AG09309 (cell line): ENCODE measurements around the gene MICAL2.

Source experiments
- DNase-seq: peaks from one replicate; pipeline ENCODE4 v3.0.0-alpha.2; 2010; ENCODE audit warnings: low read depth
- H3K4me3 ChIP-seq: 2 replicates; pipeline ENCODE4 v1.5.1; 2011; ENCODE audit warnings: mild to moderate bottlenecking, low read depth, low read length, moderate library complexity; ENCODE audit not compliant: control insufficient read depth
- TF ChIP-seq, protein P1 (sequence below): IDR thresholded peaks from 2 replicates; pipeline ENCODE4 v1.5.1; 2011; ENCODE audit warnings: mild to moderate bottlenecking, low read depth, low read length, inconsistent platforms; ENCODE audit not compliant: insufficient read depth, control insufficient read depth; ENCODE audit errors: missing control alignments

MICAL2 gene

DNA sequence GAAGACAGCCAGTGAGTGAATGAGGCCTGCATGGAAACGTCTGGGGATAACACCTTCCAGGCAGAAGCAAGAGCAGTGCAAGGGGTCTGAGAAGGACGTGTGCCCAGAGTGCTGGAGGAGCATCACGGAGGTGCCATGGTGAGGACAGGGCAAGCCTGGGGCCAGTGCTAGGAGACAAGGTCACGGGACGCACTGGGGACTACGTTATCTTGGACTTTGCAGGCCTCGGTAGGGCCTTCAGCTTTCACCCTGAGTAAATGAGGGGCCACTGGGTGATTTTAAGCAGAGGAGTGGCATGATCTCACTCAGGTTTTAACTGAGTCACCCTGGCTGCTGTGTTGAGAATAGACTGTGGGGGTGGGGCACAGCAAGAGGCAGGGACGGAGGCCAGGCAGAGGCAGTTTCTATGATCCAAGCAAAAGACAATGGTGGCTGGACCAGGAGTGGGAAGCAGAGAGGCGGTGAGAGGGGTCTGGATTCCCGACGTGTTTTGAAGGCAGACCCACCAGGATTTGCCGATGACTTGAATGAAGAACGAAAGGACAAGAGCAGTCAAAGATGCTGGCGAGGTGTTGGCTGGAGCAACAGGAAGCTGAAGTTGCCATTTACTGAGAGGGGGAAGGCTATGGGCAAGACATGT, 164.3 kb downstream of the MICAL2 start:
- DNase-seq = no peak
- H3K4me3 ChIP-seq = no peak overlapping the region
- TF ChIP-seq, protein P1, sequence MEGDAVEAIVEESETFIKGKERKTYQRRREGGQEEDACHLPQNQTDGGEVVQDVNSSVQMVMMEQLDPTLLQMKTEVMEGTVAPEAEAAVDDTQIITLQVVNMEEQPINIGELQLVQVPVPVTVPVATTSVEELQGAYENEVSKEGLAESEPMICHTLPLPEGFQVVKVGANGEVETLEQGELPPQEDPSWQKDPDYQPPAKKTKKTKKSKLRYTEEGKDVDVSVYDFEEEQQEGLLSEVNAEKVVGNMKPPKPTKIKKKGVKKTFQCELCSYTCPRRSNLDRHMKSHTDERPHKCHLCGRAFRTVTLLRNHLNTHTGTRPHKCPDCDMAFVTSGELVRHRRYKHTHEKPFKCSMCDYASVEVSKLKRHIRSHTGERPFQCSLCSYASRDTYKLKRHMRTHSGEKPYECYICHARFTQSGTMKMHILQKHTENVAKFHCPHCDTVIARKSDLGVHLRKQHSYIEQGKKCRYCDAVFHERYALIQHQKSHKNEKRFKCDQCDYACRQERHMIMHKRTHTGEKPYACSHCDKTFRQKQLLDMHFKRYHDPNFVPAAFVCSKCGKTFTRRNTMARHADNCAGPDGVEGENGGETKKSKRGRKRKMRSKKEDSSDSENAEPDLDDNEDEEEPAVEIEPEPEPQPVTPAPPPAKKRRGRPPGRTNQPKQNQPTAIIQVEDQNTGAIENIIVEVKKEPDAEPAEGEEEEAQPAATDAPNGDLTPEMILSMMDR = no peak

DNA sequence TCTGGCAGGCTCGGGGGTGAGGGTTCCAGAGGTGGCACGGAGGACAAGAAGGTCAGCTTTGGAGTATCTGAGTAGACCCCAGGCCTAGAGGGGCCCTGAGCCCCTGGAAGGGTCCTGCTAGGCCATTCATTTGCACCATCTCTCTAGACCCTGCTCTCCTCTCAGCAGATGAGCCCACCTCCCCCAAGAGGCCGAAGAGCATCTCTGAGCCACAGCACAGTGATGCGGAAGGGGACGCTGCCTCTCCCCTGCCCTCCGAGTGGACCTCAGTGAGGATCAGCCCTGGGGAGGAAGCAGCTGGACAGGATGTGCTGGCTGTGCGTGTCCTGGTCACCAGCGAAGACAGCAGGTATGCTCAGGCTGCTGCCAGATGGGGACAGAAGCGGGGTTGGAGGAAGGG, 165.4 kb downstream of the MICAL2 start:
- H3K4me3 ChIP-seq = no peak overlapping the region
- TF ChIP-seq, protein P1 = no peak
- DNase-seq = no peak

DNA sequence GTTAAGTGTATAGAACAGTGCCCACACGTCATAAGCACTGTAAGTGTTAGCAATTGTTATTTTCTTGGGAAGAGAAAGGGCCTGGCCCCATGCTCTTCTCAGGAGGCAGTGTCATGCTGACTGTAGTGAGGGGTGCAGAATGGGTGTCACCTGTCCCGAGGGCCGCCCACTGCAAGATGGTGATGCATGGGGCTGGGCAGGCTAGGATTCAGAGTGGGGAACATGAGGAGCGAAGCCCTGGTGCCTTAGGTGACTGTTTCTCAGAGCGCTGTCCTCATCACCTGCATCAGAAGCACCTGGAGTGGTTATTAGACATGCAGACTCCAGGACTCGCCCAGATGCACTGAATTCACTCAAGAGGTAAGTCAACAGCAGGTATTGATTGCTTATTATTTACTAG, 166.0 kb downstream of the MICAL2 start:
- no peak for DNase-seq
- TF ChIP-seq, protein P1 = no peak
- no peak overlapping the region for H3K4me3 ChIP-seq

DNA sequence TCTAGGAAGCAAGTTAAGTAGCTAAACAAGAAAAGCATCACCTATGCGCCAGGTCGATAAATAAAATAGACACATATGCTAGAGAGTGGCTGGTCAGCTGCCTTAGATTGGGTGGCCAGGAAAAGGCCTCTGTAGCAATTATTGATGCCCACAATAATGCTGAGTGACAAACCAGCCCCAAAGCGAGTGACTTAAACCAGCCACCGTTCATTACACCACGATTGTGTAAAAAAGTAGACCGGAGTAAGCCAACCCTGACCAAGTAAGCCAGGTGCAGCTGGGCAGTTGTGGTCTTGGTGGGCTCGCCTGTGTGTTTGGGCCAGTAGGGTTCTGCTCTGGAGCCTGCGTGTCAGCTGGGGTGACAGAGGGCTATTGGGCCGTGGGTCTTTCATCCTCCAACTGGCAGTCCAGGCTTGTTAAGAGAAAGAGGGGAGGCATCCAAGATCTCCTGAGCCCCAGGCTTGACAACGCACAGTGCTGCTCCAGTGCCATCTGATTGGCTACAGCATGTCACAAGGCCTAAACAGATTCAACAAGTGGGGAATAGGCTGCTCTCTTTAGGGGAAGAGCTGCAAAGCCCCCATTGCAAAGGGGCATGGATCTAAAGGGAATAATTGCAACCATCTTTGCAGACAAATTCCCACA, 166.6 kb downstream of the MICAL2 start:
- DNase-seq = no peak
- TF ChIP-seq, protein P1 = no peak
- no peak overlapping the region for H3K4me3 ChIP-seq

DNA sequence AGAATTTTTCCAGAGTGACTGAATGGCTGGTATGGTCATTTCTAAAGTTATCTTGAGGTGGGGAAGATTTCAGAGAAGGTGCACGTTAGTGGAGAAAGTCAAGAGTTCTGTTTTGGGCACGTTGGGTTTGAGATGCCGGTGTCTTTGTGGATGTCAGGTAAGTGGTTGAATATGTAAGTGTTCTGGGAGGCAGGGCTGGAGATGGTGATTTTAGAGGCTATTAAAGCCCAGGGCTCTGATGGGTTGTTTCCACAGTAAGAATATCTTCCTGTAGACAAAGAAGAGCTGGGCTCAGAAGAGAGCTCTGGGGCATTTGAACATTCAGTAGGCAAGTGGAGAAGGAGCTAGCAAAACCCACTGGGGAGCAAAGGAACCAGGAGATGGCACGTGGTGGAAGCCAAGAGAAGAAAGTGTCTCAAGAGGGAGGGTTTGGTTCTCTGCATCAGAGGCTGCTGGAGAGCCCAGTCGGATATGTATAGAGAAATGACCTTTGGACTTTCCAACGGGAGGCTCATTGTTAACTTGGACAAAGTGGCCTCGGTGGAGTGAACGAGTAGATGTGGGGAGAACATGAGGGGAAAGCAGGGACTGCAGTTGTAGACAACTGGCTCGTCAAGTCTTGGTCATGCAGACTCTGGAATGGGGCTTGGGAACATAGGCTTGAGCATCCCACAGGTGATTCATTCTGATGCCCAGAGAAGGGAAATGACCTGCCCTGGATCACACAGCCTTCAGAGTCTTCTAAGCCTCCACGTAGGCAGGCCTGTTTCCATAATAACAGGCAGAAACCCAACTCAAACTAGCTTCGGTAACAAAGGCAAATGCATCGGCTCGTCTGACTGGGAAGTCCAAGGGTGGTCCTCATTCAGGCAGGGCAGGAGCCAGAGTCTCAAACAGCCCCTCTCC, 168.6 kb downstream of the MICAL2 start:
- DNase-seq = no peak
- TF ChIP-seq, protein P1 = no peak
- H3K4me3 ChIP-seq = no peak overlapping the region

DNA sequence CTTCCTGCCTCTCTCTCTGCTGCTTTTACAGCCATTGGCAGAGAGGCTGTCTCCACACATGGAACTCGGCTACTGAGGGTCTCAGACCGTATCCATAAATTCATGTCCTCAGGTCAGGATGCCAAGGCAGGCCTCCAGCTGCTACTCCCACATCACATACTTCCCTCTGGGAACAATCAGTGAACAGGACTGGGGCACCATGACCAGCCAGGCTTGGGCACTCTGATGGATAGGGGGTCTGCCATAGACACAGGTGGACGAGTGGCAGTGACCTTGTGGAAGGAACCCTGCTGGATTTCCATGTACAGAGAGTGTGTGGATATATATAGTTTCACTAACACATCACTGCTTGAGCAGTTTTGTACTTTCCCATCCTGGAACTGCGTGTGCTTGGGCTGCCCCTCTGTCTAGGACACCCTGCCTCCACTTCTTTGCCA, 169.3 kb downstream of the MICAL2 start:
- no peak for DNase-seq
- TF ChIP-seq, protein P1 = no peak
- no peak overlapping the region for H3K4me3 ChIP-seq
